Kidney (tissue), 14 donors: ENCODE measurements around the gene CUX1. TPM values are rescaled to one million over a fixed set of nuclear protein-coding genes. Genes with fewer than 3 reads are reported as not detected.
A peak's percentile ranks its signal among the peaks of the same experiment; 100 is the strongest.

Source experiments
- DNase-seq, 5 donors: peaks; one replicate each; pipeline ENCODE4 v3.0.0-alpha.2; 2013 to 2020
- FAIRE-seq: peaks from 2 replicates; lab custom pipeline; 2012; peaks lifted over from hg19 to GRCh38; lab: Jason Lieb, UNC
- H3K27ac ChIP-seq, 2 donors: one replicate each; pipeline ENCODE4 v1.7.0; 2013; ENCODE audit warnings: low read depth in 2 of 2, low read length in 2 of 2, inconsistent platforms in 1 of 2
- H3K27me3 ChIP-seq: one replicate; pipeline ENCODE4 v1.7.1; 2013; ENCODE audit warnings: low read length, inconsistent platforms; ENCODE audit not compliant: control insufficient read depth, insufficient read depth
- H3K36me3 ChIP-seq, 3 donors: one replicate each; pipeline versions ENCODE4 v1.7.0 to v1.7.1; 2013; ENCODE audit warnings: low read length in 3 of 3, control low read depth in 1 of 3, inconsistent platforms in 1 of 3; ENCODE audit not compliant: insufficient read depth in 3 of 3, control insufficient read depth in 2 of 3
- H3K4me1 ChIP-seq, 3 donors: one replicate each; pipeline versions ENCODE4 v1.7.0 to v1.7.1; 2013; ENCODE audit warnings: low read length in 3 of 3, inconsistent platforms in 1 of 3, low read depth in 1 of 3; ENCODE audit not compliant: control insufficient read depth in 2 of 3, insufficient read depth in 2 of 3
- H3K4me3 ChIP-seq, 3 donors: one replicate each; pipeline versions ENCODE4 v1.7.0 to v1.8.1; 2013; ENCODE audit warnings: low read length in 3 of 3, control low read depth in 1 of 3, inconsistent platforms in 1 of 3
- H3K9ac ChIP-seq, 3 donors: one replicate each; pipeline versions ENCODE4 v1.7.0 to v1.7.1; 2013; ENCODE audit warnings: low read length in 3 of 3, control low read depth in 1 of 3, inconsistent platforms in 1 of 3
- H3K9me3 ChIP-seq, 3 donors: one replicate each; pipeline versions ENCODE4 v1.7.0 to v1.7.1; 2013; ENCODE audit warnings: low read length in 3 of 3, control low read depth in 1 of 3, inconsistent platforms in 1 of 3; ENCODE audit not compliant: control insufficient read depth in 2 of 3, insufficient read depth in 1 of 3
- CTCF ChIP-seq: IDR thresholded peaks from 3 replicates; pipeline ENCODE4 v1.5.1; 2012; ENCODE audit warnings: mild to moderate bottlenecking, moderate library complexity, borderline replicate concordance; ENCODE audit not compliant: insufficient read depth; ENCODE audit errors: extremely low read depth
- intact Hi-C: fragments of 100-400 bp; cut with DNase I; formaldehyde crosslinking; loops from one replicate; pipeline ENCODE4 v1.11.1; 2022
- polyA plus RNA-seq: library from polyadenylated mRNA; stranded (reverse); fragments of 350-450 nt; fragmentation: Illumina TruSeq; extraction: RNeasy Lipid Tissue Mini Kit (QIAGEN cat#74804); gene quantifications from one replicate; pipeline ENCODE4 v1.2.3, GENCODE V29; 2014; ENCODE audit warnings: low read depth, low replicate concordance; ENCODE audit not compliant: insufficient read depth
- total RNA-seq: library from RNA; stranded (reverse); fragmentation: NEBNext Ultra II Directional; extraction: Animal tissue kit (Norgen Biotek cat#: 25700); gene quantifications from one replicate; pipeline ENCODE4 v1.2.1, GENCODE V29; 2021
- donor health status: control.
- donor health status: control.
- donor health status: control.
- donor health status: control.
- donor health status: control.
- donor health status: DM: yes; HTN: yes; CAD: no.
- donor health status: Normal renal cell carcinoma (clear cell type).

CUX1 gene
- total and polyA plus RNA-seq, 2 donors from 2014 or later, result 71.4 to 126 TPM

- DNase-seq, result peak in 4 of 5 donors; percentile 43 to 87 (median 61)
- Histone ChIP-seq H3K27ac (no peak overlapping the region), H3K4me3 (no peak overlapping the region), H3K9ac (no peak overlapping the region), H3K4me1 (peaks cover 0 to 9% (median 2%) of the 10 kb centered on the region in 3 donors), H3K27me3 (no peaks in the 10 kb centered on the region), H3K9me3 (no peaks in the 10 kb centered on the region), H3K36me3 (peaks cover 0 to 4% (median 0%) of the 10 kb centered on the region in 3 donors)
- TF ChIP-seq CTCF, result no peak
- FAIRE-seq, result no peak
- intact Hi-C loops, result no loop called here
These were observed 244.6 kb downstream of the CUX1 start for GRCh38 chr7:102061981-102062390.

GRCh38 chr7:102063690-102064180 lies 246.3 kb downstream of the CUX1 start:
- DNase-seq, result peak in 4 of 5 donors; percentile 22 to 80 (median 28)
- H3K9ac ChIP-seq, result no peak overlapping the region
- peaks cover 0 to 4% (median 0%) of the 10 kb centered on the region in 3 donors for H3K36me3 ChIP-seq
- H3K9me3 ChIP-seq, result no peaks in the 10 kb centered on the region
- no peak for FAIRE-seq
- H3K27ac ChIP-seq, result no peak overlapping the region
- TF ChIP-seq CTCF, result no peak
- intact Hi-C loops, result no loop called here
- H3K4me1 ChIP-seq, result peaks cover 0 to 9% (median 2%) of the 10 kb centered on the region in 3 donors
- H3K27me3 ChIP-seq, result no peaks in the 10 kb centered on the region
- no peak overlapping the region for H3K4me3 ChIP-seq

GRCh38 chr7:102064361-102065025 lies 247.1 kb downstream of the CUX1 start:
- H3K9me3 ChIP-seq, result no peaks in the 10 kb centered on the region
- DNase-seq, result peak in 3 of 5 donors; percentile 21 to 82 (median 29)
- H3K27me3 ChIP-seq, result no peaks in the 10 kb centered on the region
- intact Hi-C loops, result no loop called here
- H3K4me1 ChIP-seq, result peaks cover 0 to 9% (median 2%) of the 10 kb centered on the region in 3 donors
- H3K4me3 ChIP-seq, result no peak overlapping the region
- no peak overlapping the region for H3K27ac ChIP-seq
- FAIRE-seq, result no peak
- peaks cover 0 to 4% (median 0%) of the 10 kb centered on the region in 3 donors for H3K36me3 ChIP-seq
- TF ChIP-seq CTCF, result no peak
- no peak overlapping the region for H3K9ac ChIP-seq
